NK-92 (cell line): Measurements from ENCODE around the gene PRKCH.

Experiments used
- DNase-seq: peaks from one replicate; lab custom pipeline; 2025; ENCODE audit not compliant: unreplicated experiment; lab: John Stamatoyannopoulos, UW

Gene PRKCH

GRCh38 chr14:61540931-61541330 lies 219.6 kb downstream of the PRKCH start:
- no peak for DNase-seq

GRCh38 chr14:61542848-61543790 lies 221.7 kb downstream of the PRKCH start:
- DNase-seq, result no peak

GRCh38 chr14:61543946-61544345 lies 222.6 kb downstream of the PRKCH start:
- DNase-seq, result no peak

GRCh38 chr14:61544448-61545330 lies 223.3 kb downstream of the PRKCH start:
- DNase-seq, result no peak

GRCh38 chr14:61545726-61546455 lies 224.5 kb downstream of the PRKCH start:
- DNase-seq, result no peak

- DNase-seq, result no peak
Measured at GRCh38 chr14:61547186-61548069, 226.0 kb downstream of the PRKCH start.

GRCh38 chr14:61549425-61549824 lies 228.0 kb downstream of the PRKCH start:
- DNase-seq, result no peak

GRCh38 chr14:61551384-61551783 lies 230.0 kb downstream of the PRKCH start:
- DNase-seq, result no peak

GRCh38 chr14:61552241-61552640 lies 230.9 kb downstream of the PRKCH start:
- DNase-seq, result no peak

GRCh38 chr14:61553730-61554641 lies 232.6 kb downstream of the PRKCH start:
- DNase-seq, result no peak

GRCh38 chr14:61555056-61555838 lies 233.9 kb downstream of the PRKCH start:
- DNase-seq, result no peak

- DNase-seq, result no peak
Measured at GRCh38 chr14:61556455-61556854, 235.1 kb downstream of the PRKCH start.

- DNase-seq, result no peak
Measured at GRCh38 chr14:61557262-61557661, 235.9 kb downstream of the PRKCH start.

- DNase-seq, result no peak
Measured at GRCh38 chr14:61557854-61558253, 236.5 kb downstream of the PRKCH start.

- no peak for DNase-seq
Measured at GRCh38 chr14:61558271-61558670, 236.9 kb downstream of the PRKCH start.

GRCh38 chr14:61559641-61560201 lies 238.3 kb downstream of the PRKCH start:
- no peak for DNase-seq

- DNase-seq, result no peak
Measured at GRCh38 chr14:61560323-61560722, 238.9 kb downstream of the PRKCH start.

- no peak for DNase-seq
Measured at GRCh38 chr14:61561104-61561503, 239.7 kb downstream of the PRKCH start.
